ACC112 (cell line): ENCODE data around the gene HAND2.
A peak's percentile ranks its signal among the peaks of the same experiment; 100 is the strongest.

Source experiments
- H2AFZ ChIP-seq: fragments of 200-600 bp; sonication (generic); one replicate; pipeline ENCODE4 v1.6.0; 2017; ENCODE audit warnings: antibody characterized with exemption, low read length; ENCODE audit not compliant: unreplicated experiment
- H3K27ac ChIP-seq: fragments of 200-600 bp; sonication (generic); 2 replicates; pipeline ENCODE4 v1.5.1; 2014; ENCODE audit warnings: low read depth, mild to moderate bottlenecking, antibody characterized with exemption, low read length, moderate library complexity
- H3K27me3 ChIP-seq: fragments of 200-600 bp; sonication (generic); 2 replicates; pipeline ENCODE4 v1.6.1; 2014; ENCODE audit warnings: mild to moderate bottlenecking, antibody characterized with exemption, low read length, moderate library complexity, mixed read lengths; ENCODE audit not compliant: insufficient read depth
- H3K36me3 ChIP-seq: fragments of 200-600 bp; sonication (generic); 2 replicates; pipeline ENCODE4 v1.6.1; 2016; ENCODE audit warnings: mild to moderate bottlenecking, antibody characterized with exemption, low read length, moderate library complexity, mixed read lengths; ENCODE audit not compliant: insufficient read depth
- H3K4me1 ChIP-seq: fragments of 200-600 bp; sonication (generic); one replicate; pipeline ENCODE4 v1.6.1; 2016; ENCODE audit warnings: low read length, mixed read lengths; ENCODE audit not compliant: insufficient read depth, unreplicated experiment, control insufficient read depth
- H3K4me3 ChIP-seq: fragments of 200-600 bp; sonication (generic); 2 replicates; pipeline ENCODE4 v1.5.1; 2014; ENCODE audit warnings: mild to moderate bottlenecking, low read depth, low read length
- H3K79me2 ChIP-seq: fragments of 200-600 bp; sonication (generic); one replicate; pipeline ENCODE4 v1.6.0; 2016; ENCODE audit warnings: low read length; ENCODE audit not compliant: control insufficient read depth, unreplicated experiment, insufficient read depth

Gene HAND2

GRCh38 chr4:173488074-173488473, 42.0 kb downstream of the HAND2 start:
- Histone ChIP-seq H3K4me3 (no peak overlapping the region), H3K79me2 (no peaks in the 10 kb centered on the region), H3K36me3 (no peaks in the 10 kb centered on the region), H3K27me3 (no peaks in the 10 kb centered on the region), H2AFZ (no peak overlapping the region), H3K4me1 (peaks cover 36% of the 10 kb centered on the region), H3K27ac (no peak overlapping the region)

- Histone ChIP-seq H3K36me3 (no peaks in the 10 kb centered on the region), H2AFZ (no peak overlapping the region), H3K4me1 (peaks cover 36% of the 10 kb centered on the region), H3K27ac (no peak overlapping the region), H3K79me2 (no peaks in the 10 kb centered on the region), H3K4me3 (no peak overlapping the region), H3K27me3 (no peaks in the 10 kb centered on the region)
Measured at GRCh38 chr4:173486714-173487392, 43.2 kb downstream of the HAND2 start.

- Histone ChIP-seq H2AFZ (no peak overlapping the region), H3K4me3 (no peak overlapping the region), H3K27me3 (no peaks in the 10 kb centered on the region), H3K27ac (no peak overlapping the region), H3K4me1 (peaks cover 21% of the 10 kb centered on the region), H3K36me3 (no peaks in the 10 kb centered on the region), H3K79me2 (no peaks in the 10 kb centered on the region)
Measured at GRCh38 chr4:173485164-173485563, 44.9 kb downstream of the HAND2 start.

- Histone ChIP-seq H3K27me3 (no peaks in the 10 kb centered on the region), H3K36me3 (no peaks in the 10 kb centered on the region), H3K79me2 (no peaks in the 10 kb centered on the region), H3K27ac (no peak overlapping the region), H2AFZ (no peak overlapping the region), H3K4me1 (peaks cover 15% of the 10 kb centered on the region), H3K4me3 (no peak overlapping the region)
Measured at GRCh38 chr4:173482330-173482931, 47.6 kb downstream of the HAND2 start.

GRCh38 chr4:173478913-173479283, 51.1 kb downstream of the HAND2 start:
- no peaks in the 10 kb centered on the region for H3K36me3 ChIP-seq
- peak overlapping the region; percentile 67 for H3K4me3 ChIP-seq
- H3K27me3 ChIP-seq, result no peaks in the 10 kb centered on the region
- H3K79me2 ChIP-seq, result no peaks in the 10 kb centered on the region
- H3K4me1 ChIP-seq, result peaks cover 21% of the 10 kb centered on the region
- H3K27ac ChIP-seq, result peak overlapping the region; percentile 72
- peak overlapping the region; percentile 94 for H2AFZ ChIP-seq

GRCh38 chr4:173478201-173478912, 51.7 kb downstream of the HAND2 start:
- peaks cover 21% of the 10 kb centered on the region for H3K4me1 ChIP-seq
- H3K36me3 ChIP-seq, result no peaks in the 10 kb centered on the region
- H3K4me3 ChIP-seq, result peak overlapping the region; percentile 67
- H3K27ac ChIP-seq, result peak overlapping the region; percentile 72
- no peaks in the 10 kb centered on the region for H3K27me3 ChIP-seq
- H2AFZ ChIP-seq, result peak overlapping the region; percentile 94
- H3K79me2 ChIP-seq, result no peaks in the 10 kb centered on the region

- H2AFZ ChIP-seq, result no peak overlapping the region
- H3K27ac ChIP-seq, result no peak overlapping the region
- H3K4me1 ChIP-seq, result peaks cover 21% of the 10 kb centered on the region
- H3K36me3 ChIP-seq, result no peaks in the 10 kb centered on the region
- no peak overlapping the region for H3K4me3 ChIP-seq
- H3K79me2 ChIP-seq, result no peaks in the 10 kb centered on the region
- no peaks in the 10 kb centered on the region for H3K27me3 ChIP-seq
Measured at GRCh38 chr4:173477016-173477415, 53.0 kb downstream of the HAND2 start.
